NCI-H2196 treated with DMSO at 0.1 percent for 48 hours (cell line): ENCODE data around the gene XYLT2.
"Not testable (repeated sequence)": the region's sequence is repeated elsewhere in the genome, so short reads cannot be mapped to it uniquely, and the experiment has no call there.

Experiments used
- DNase-seq: peaks from one replicate; lab custom pipeline; 2025; ENCODE audit not compliant: unreplicated experiment; lab: John Stamatoyannopoulos, UW

The XYLT2 gene

GRCh38 chr17:50319306-50320004, 26.5 kb upstream of the XYLT2 start:
- no peak for DNase-seq

- no peak for DNase-seq
These were observed 23.7 kb upstream of the XYLT2 start for GRCh38 chr17:50322271-50322670.

- DNase-seq: no peak
These were observed 22.9 kb upstream of the XYLT2 start for GRCh38 chr17:50323060-50323459.

- DNase-seq: no peak
These were observed 20.0 kb upstream of the XYLT2 start for GRCh38 chr17:50325906-50326305.

GRCh38 chr17:50326831-50327364, 19.0 kb upstream of the XYLT2 start:
- DNase-seq: no peak

GRCh38 chr17:50328363-50329325, 17.3 kb upstream of the XYLT2 start:
- no peak for DNase-seq

- no peak for DNase-seq
These were observed 16.2 kb upstream of the XYLT2 start for GRCh38 chr17:50329716-50330115.

- DNase-seq: no peak
These were observed 15.7 kb upstream of the XYLT2 start for GRCh38 chr17:50330151-50330775.

- DNase-seq: no peak
These were observed 14.7 kb upstream of the XYLT2 start for GRCh38 chr17:50331085-50331791.

GRCh38 chr17:50332196-50332595, 13.7 kb upstream of the XYLT2 start:
- DNase-seq: no peak

GRCh38 chr17:50333291-50334057, 12.5 kb upstream of the XYLT2 start:
- not testable (repeated sequence) for DNase-seq

GRCh38 chr17:50337956-50338355, 8.0 kb upstream of the XYLT2 start:
- no peak for DNase-seq

- no peak for DNase-seq
These were observed 7.3 kb upstream of the XYLT2 start for GRCh38 chr17:50338645-50339044.

- no peak for DNase-seq
These were observed 6.5 kb upstream of the XYLT2 start for GRCh38 chr17:50339381-50339780.

GRCh38 chr17:50344731-50345365, 1.1 kb upstream of the XYLT2 start:
- DNase-seq: no peak

GRCh38 chr17:50346313-50347116, 589 bp downstream of the XYLT2 start:
- no peak for DNase-seq

- no peak for DNase-seq
These were observed 1.4 kb downstream of the XYLT2 start for GRCh38 chr17:50347117-50347893.

GRCh38 chr17:50347894-50348291, 2.0 kb downstream of the XYLT2 start:
- DNase-seq: no peak
